Activated naive CD8-positive, alpha-beta T cell treated with anti-CD3 and anti-CD28 coated beads for 36 hours (primary cell): ENCODE measurements around the gene HHAT. TPM values are rescaled to one million over a fixed set of nuclear protein-coding genes. Genes with fewer than 3 reads are reported as not detected.

ENCODE experiments used
- DNase-seq: peaks from one replicate; pipeline ENCODE4 v3.0.0; 2021
- H3K27ac Mint-ChIP-seq: one replicate; pipeline ENCODE4 v1.8.0; 2022; ENCODE audit warnings: mild to moderate bottlenecking, moderate library complexity, mixed read lengths
- H3K27me3 Mint-ChIP-seq: one replicate; pipeline ENCODE4 v1.8.0; 2022; ENCODE audit warnings: mild to moderate bottlenecking, mixed read lengths
- H3K36me3 Mint-ChIP-seq: one replicate; pipeline ENCODE4 v1.8.0; 2021; ENCODE audit warnings: mild to moderate bottlenecking, mixed read lengths
- H3K4me1 Mint-ChIP-seq: one replicate; pipeline ENCODE4 v1.8.0; 2021; ENCODE audit warnings: mixed read lengths
- H3K4me3 Mint-ChIP-seq: one replicate; pipeline ENCODE4 v1.8.0; 2022; ENCODE audit warnings: mild to moderate bottlenecking, moderate library complexity, mixed read lengths
- H3K9me3 Mint-ChIP-seq: one replicate; pipeline ENCODE4 v1.8.0; 2022; ENCODE audit warnings: mixed read lengths
- total RNA-seq, 2 experiments: library from RNA; stranded (reverse); gene quantifications; one replicate each; pipeline ENCODE4 v1.2.3, GENCODE V29; 2021

HHAT gene
- total RNA-seq, 2 experiments from 2014 or later: 1.3 to 2.3 TPM

DNA sequence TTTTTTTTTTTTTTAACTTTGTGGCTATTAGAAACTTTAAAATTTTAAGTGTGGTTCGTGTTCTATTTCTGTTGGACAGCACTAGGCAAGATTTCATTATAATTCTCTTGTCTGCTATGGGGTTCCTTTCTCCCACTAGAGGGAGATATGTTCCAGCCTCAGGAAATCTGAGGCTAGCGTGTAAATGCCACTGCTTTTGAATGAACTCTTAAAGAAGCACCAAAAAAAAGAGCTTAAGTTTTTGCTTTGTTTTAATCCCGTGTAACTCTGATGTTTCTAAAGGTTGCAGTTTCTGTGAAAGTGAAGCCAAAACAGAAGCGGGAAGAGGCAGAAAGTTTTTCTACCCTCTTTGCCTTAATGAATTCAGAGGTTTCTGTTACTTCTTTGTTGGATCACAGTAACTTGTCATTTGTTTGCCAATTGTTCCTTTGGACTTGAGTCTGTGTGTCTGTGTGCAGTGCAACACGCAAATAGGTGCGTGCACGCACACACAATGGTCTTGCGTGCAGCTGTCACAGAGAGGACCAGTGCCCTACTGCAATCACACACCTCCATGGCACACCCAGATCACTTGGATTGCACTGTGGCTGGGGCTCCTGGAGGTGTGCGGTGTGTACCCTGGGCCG lies 32.3 kb downstream of the HHAT start:
- no peak for DNase-seq
- Mint-ChIP-seq H3K4me3 (no peak overlapping the region), H3K27me3 (no peaks in the 10 kb centered on the region), H3K9me3 (no peaks in the 10 kb centered on the region), H3K4me1 (peaks cover 5% of the 10 kb centered on the region), H3K36me3 (peaks cover 1% of the 10 kb centered on the region), H3K27ac (no peak overlapping the region)

DNA sequence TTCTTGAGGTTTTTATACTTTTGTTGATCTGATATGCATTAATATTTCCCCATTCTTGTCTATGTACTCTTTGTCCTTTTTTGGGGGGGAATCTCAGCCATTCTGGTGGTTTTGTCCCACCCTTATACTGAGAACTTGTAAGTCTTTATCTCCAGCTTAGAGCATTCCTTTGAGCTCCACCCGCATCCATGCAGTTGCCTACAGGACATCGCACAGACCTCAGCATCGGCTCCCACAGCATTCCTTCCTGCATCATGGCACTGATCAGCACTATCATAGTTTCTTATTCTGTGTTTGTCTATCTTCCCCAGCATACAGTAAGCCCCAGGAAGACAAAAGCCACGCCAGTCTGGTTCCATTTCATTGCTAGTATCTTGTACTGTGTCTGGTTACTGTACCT lies 33.0 kb downstream of the HHAT start:
- peak overlapping the region; percentile 49 for H3K27ac Mint-ChIP-seq
- H3K9me3 Mint-ChIP-seq: no peaks in the 10 kb centered on the region
- H3K27me3 Mint-ChIP-seq: no peaks in the 10 kb centered on the region
- peaks cover 1% of the 10 kb centered on the region for H3K36me3 Mint-ChIP-seq
- no peak for DNase-seq
- H3K4me3 Mint-ChIP-seq: no peak overlapping the region
- peaks cover 5% of the 10 kb centered on the region for H3K4me1 Mint-ChIP-seq

DNA sequence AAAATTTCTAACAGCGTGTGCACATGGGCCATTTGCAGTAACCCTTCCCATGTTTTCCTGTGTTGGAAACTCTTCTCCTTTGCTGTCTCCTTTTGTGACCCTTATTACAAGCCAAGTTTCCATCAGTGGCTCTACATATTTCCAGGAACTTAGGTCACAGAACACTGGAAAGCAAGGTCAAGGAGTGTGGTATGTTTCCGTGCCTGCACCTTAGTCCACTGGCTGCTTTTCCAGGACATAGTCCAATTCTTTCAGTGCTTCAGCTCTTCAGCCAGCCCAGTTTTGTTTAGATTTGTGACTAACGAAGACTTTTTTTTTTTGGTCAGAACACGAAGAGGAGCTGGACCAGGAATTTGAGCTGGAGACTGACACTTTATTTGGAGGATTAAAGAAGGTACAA lies 33.8 kb downstream of the HHAT start:
- Mint-ChIP-seq H3K4me1 (peaks cover 5% of the 10 kb centered on the region), H3K27ac (no peak overlapping the region), H3K9me3 (no peaks in the 10 kb centered on the region), H3K36me3 (peaks cover 1% of the 10 kb centered on the region), H3K27me3 (no peaks in the 10 kb centered on the region), H3K4me3 (no peak overlapping the region)
- no peak for DNase-seq

DNA sequence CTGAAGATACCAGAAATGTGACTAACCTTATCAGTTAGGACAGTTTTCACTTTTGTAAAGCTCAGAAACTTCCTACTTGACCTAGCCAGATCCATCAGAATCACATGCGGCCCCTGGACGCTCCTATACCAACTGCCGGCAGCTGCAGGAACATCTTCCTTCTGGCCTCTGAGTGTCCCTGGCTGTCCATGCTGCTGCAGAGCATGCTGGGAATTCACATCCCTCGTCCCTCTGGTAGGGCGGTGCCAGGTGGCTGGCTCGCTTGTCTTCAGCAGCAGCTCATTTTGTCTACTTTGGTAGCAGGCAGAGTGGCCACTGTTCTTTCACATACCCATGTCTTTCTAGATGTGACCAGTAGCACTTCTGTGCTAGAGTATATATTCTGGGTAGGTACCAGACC lies 34.4 kb downstream of the HHAT start:
- no peak overlapping the region for H3K4me3 Mint-ChIP-seq
- peak overlapping the region; percentile 18 for H3K27ac Mint-ChIP-seq
- no peaks in the 10 kb centered on the region for H3K9me3 Mint-ChIP-seq
- DNase-seq: no peak
- H3K36me3 Mint-ChIP-seq: peaks cover 1% of the 10 kb centered on the region
- H3K27me3 Mint-ChIP-seq: no peaks in the 10 kb centered on the region
- H3K4me1 Mint-ChIP-seq: peaks cover 5% of the 10 kb centered on the region

DNA sequence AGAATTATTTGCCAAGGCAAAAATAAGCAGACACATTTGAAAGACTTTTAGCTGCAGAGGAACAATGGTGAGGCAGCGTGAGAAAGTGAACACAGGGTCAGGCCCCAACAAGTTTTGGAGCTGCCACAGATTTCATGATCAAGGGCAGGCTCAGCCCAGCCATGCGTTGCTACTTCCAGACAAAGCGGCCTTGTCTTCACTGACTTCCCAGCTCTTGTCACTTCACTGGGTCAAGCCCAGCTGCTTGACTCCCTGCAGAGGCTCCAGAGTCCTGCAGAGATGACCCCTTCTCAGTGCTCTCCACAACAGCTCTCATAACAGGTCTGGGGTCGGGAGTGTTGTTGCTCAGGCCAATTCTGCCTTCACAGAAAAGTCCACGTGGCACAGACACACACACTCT lies 35.8 kb downstream of the HHAT start:
- Mint-ChIP-seq H3K27me3 (peaks cover 2% of the 10 kb centered on the region), H3K36me3 (peaks cover 1% of the 10 kb centered on the region), H3K27ac (no peak overlapping the region), H3K4me3 (no peak overlapping the region), H3K9me3 (no peaks in the 10 kb centered on the region), H3K4me1 (peaks cover 5% of the 10 kb centered on the region)
- DNase-seq: no peak

DNA sequence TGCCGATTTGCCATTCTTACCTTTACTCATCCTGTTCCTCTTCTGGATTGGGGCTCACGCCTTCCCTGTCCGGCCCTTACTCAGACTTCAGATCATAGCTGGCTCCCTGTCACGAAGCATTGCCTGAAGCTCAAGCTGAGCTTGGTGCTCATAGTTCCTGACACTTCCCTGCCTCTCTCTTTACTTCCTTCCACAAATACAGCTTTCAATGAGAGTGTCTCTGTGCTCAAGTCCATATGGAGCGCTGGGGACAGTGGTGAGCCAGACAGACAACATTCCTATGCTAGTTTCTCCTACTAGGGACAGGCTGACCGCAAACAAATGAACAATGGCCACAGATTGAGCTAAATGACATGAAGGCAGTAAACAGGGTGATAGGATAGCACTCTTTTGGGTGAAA lies 38.1 kb downstream of the HHAT start:
- H3K9me3 Mint-ChIP-seq: no peaks in the 10 kb centered on the region
- no peak overlapping the region for H3K4me3 Mint-ChIP-seq
- H3K27ac Mint-ChIP-seq: no peak overlapping the region
- H3K4me1 Mint-ChIP-seq: no peaks in the 10 kb centered on the region
- H3K27me3 Mint-ChIP-seq: peaks cover 4% of the 10 kb centered on the region
- no peaks in the 10 kb centered on the region for H3K36me3 Mint-ChIP-seq
- no peak for DNase-seq

DNA sequence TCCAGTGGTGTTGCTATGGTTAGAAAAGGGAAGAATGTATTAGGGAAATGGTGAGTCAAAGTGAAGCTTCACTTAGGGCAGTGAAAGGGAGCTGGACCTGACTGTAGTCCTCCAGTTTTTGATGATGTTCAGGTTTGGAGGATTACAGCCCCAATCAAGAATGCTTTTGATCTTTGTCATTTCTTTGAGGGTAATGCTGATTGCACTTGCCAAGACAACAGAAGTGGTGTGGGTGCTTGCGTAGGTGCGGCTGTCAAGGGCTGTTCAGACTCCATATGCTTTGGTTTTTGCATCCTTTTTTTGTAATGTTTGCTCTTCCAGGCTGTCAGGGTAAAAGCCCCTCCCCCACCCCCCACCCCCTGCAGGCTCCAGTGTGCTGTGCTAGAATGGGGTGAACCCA lies 38.9 kb downstream of the HHAT start:
- H3K36me3 Mint-ChIP-seq: no peaks in the 10 kb centered on the region
- no peak for DNase-seq
- H3K27ac Mint-ChIP-seq: no peak overlapping the region
- no peaks in the 10 kb centered on the region for H3K9me3 Mint-ChIP-seq
- H3K4me1 Mint-ChIP-seq: no peaks in the 10 kb centered on the region
- H3K4me3 Mint-ChIP-seq: no peak overlapping the region
- H3K27me3 Mint-ChIP-seq: peaks cover 4% of the 10 kb centered on the region

DNA sequence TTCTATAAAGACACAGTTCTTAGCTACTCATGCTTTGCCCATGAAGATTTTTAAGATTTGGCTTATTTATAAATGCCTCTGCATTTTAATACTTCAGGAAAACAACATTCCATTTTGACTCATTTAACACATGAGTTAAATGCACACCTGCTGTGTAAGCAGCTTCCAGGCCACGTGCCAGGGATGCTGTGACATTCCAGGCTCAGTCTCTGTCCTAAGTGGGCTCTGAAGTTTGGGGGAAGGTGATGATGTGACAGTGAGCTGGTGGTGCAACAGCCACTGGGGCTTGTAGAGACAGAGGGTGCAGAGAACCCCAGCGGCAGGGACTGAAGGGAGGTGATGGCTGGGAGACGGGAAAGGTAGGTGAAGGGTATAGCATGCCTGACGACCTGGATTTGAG lies 40.7 kb downstream of the HHAT start:
- no peak overlapping the region for H3K4me3 Mint-ChIP-seq
- H3K27ac Mint-ChIP-seq: no peak overlapping the region
- no peak for DNase-seq
- no peaks in the 10 kb centered on the region for H3K9me3 Mint-ChIP-seq
- peaks cover 11% of the 10 kb centered on the region for H3K4me1 Mint-ChIP-seq
- no peaks in the 10 kb centered on the region for H3K36me3 Mint-ChIP-seq
- peaks cover 4% of the 10 kb centered on the region for H3K27me3 Mint-ChIP-seq

DNA sequence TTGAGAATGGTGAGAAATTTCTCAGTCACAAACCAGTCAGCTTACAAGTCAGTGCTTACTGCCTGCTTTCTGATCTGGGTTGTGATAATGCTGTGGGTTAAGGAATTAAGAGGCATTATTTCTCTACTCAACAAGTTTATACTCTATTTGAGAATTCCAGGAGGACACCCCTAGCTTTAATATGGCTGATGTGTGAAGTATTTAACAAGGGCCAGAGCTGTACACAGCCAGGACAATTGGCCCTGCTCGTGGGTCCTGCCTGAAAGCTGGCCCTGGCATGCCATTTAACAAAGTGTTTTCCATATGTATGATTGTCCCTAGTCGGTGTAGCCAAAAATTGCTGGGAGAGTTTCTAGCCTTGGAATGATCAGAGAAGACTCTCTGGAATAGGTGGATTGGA lies 43.2 kb downstream of the HHAT start:
- peaks cover 24% of the 10 kb centered on the region for H3K4me1 Mint-ChIP-seq
- no peak for DNase-seq
- no peak overlapping the region for H3K27ac Mint-ChIP-seq
- no peaks in the 10 kb centered on the region for H3K9me3 Mint-ChIP-seq
- no peaks in the 10 kb centered on the region for H3K36me3 Mint-ChIP-seq
- no peak overlapping the region for H3K4me3 Mint-ChIP-seq
- H3K27me3 Mint-ChIP-seq: peaks cover 4% of the 10 kb centered on the region

DNA sequence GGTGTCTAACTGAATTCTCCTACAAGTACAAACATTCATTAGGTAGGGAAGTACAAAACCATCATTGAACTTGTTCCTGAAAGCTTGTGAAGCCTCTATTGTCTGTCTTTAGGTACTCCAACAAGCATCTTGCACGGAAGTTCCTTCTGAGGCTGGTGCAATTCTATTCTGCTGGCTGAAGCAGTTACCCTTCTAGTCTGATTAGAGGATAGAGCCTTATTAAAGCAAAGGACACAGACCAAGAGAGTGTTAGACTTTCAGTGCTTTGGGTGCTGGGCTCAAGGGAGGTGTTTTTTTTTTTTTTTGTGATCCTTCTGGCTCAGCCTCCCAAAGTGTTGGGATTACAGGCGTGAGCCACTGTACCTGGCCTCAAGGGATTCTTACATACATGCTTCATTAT lies 43.8 kb downstream of the HHAT start:
- Mint-ChIP-seq H3K4me3 (no peak overlapping the region), H3K27me3 (peaks cover 4% of the 10 kb centered on the region), H3K27ac (no peak overlapping the region), H3K4me1 (peaks cover 29% of the 10 kb centered on the region), H3K9me3 (no peaks in the 10 kb centered on the region), H3K36me3 (no peaks in the 10 kb centered on the region)
- DNase-seq: no peak

DNA sequence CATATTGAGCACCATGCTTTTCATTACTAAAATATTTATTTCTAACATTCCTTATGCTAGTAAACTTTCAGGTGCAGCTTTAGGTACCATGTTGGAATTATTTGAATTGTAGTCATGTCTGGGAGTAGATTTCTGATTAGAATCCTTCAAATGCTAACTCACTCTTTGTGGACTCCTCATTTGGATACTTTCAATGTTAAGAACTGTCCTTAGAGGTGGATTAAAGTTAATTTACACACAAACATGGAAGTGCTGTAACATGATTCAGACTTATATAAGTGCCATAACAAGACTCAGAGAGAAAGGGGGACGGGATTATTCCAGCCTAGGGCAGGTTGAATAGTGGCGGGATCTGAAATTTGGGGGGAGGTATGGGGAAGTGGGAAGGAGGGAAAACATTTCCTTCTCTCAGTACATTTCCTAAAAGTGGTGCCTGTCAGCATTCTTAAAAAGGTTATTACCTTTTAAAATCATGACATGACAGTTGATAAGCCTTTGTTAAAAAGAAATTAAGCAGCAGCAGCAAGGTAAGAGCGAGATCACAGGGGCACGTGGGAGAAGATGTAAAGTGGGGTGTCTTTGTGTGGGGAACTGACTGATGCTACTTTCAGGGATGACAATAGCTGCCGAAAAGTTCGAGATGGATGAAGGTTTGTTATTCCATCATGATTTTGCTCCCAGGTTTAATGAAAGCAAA lies 44.4 kb downstream of the HHAT start:
- Mint-ChIP-seq H3K4me1 (peaks cover 29% of the 10 kb centered on the region), H3K4me3 (no peak overlapping the region), H3K9me3 (no peaks in the 10 kb centered on the region), H3K27me3 (peaks cover 4% of the 10 kb centered on the region), H3K36me3 (no peaks in the 10 kb centered on the region), H3K27ac (peak overlapping the region; percentile 72)
- no peak for DNase-seq

DNA sequence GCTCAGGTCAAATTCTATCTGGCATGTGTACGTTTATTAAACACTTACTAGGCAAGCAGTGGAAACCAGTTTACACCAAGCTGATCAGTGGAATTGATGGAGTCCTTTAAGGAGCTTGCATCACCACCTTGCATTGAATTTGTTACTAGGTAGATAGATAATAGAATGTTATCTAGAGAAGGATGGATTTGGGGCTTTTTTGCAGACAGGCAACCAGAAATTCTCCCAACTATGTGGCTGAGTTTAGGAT lies 44.9 kb downstream of the HHAT start:
- Mint-ChIP-seq H3K27ac (peak overlapping the region; percentile 72), H3K27me3 (peaks cover 4% of the 10 kb centered on the region), H3K9me3 (no peaks in the 10 kb centered on the region), H3K4me3 (no peak overlapping the region), H3K4me1 (peaks cover 29% of the 10 kb centered on the region), H3K36me3 (no peaks in the 10 kb centered on the region)
- DNase-seq: no peak

DNA sequence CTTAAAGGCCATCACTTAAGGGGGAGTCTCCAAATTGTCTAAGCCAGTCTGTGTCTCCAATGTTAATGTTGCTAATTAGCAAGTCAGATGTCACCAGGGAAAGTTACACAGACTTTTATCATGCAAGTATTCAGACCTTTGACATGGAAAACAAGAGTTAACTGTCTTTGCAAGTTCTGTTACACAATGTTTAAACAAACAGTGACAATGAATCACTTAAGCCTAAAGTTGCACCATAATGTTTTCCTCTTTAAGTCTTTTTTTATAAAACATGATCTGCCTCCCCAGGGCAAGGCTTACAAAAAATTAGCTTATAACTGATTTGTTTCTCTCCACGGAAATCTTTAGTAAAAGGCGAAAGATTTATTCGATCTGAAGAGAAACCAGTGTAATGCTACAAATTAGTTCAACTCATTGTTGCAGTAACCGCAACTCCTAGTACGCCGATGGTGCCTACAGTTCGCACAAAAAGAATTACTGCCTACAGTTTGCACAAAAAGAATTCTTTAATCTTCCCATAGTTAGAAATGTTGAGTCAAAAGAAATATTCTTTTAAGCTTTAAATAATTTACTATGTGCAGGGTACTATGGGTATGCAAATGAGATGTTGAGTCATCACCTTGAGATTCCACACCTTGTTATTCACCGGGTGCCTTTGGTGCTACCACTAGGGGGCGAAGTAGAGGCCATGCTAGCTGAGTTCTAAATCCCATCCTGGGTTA lies 45.3 kb downstream of the HHAT start:
- Mint-ChIP-seq H3K27ac (peak overlapping the region; percentile 95), H3K27me3 (peaks cover 4% of the 10 kb centered on the region), H3K4me1 (peaks cover 29% of the 10 kb centered on the region), H3K36me3 (no peaks in the 10 kb centered on the region), H3K4me3 (no peak overlapping the region), H3K9me3 (no peaks in the 10 kb centered on the region)
- peak; percentile 75 for DNase-seq

DNA sequence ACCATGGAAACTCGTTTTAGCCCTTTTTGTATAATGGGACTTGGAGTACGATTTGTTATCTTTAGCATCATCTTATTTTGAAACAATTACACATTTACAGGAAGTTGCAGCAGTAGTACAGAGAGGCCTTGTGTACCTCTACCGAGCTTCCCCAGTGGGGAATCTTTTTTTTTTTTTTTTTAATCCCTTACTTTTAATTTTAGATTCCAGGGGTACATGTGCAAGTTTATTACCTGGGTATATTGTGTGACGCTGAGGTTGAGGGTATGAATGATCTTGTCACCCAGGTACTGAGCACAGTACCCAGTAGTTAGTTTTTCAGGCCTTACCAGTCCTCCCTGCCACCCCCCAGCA lies 45.9 kb downstream of the HHAT start:
- Mint-ChIP-seq H3K4me3 (no peak overlapping the region), H3K9me3 (no peaks in the 10 kb centered on the region), H3K27me3 (peaks cover 1% of the 10 kb centered on the region), H3K27ac (peak overlapping the region; percentile 95), H3K4me1 (peaks cover 29% of the 10 kb centered on the region), H3K36me3 (no peaks in the 10 kb centered on the region)
- DNase-seq: no peak

DNA sequence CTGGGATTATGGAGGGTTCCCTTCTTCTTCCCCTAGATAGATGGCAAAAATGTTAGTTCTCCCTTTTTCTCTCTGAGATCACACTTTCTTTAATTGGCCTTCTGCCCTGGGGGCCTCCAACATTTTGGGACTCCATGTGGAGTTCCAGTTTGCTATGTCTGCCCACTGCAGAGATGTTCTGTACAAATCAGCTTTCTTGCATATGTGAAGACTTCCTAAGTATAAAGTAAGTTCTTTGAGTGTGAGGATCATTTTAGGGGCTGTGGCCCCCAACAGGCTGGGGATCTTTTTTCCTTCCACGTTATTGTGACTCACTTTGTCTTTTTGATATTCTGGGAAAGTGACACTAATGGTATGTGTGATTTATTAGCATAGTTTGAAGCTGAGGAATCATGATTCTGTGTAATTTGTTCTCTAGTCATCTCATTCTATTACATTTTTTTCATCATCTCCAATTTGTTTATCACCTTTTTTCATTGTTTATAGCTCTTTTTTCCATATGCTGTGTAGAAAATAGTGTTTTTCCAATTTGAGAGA lies 48.2 kb downstream of the HHAT start:
- no peak overlapping the region for H3K4me3 Mint-ChIP-seq
- no peak overlapping the region for H3K27ac Mint-ChIP-seq
- peaks cover 5% of the 10 kb centered on the region for H3K27me3 Mint-ChIP-seq
- no peaks in the 10 kb centered on the region for H3K9me3 Mint-ChIP-seq
- peaks cover 29% of the 10 kb centered on the region for H3K4me1 Mint-ChIP-seq
- no peaks in the 10 kb centered on the region for H3K36me3 Mint-ChIP-seq
- DNase-seq: no peak
